ENCODE results near the gene GMNC.
"Not testable (repeated sequence)": the region's sequence is repeated elsewhere in the genome, so short reads cannot be mapped to it uniquely, and the experiment has no call there.

The GMNC gene, protein sequence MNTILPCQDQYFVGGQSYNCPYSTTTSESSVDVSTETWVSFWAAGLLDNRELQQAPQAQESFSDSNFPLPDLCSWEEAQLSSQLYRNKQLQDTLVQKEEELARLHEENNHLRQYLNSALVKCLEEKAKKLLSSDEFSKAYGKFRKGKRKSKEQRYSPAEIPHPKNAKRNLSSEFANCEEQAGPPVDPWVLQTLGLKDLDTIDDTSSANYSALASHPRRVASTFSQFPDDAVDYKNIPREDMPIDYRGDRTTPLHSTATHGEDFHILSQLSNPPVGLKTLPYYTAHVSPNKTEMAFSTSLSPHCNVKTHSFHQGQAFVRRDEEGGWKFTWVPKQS

DNA sequence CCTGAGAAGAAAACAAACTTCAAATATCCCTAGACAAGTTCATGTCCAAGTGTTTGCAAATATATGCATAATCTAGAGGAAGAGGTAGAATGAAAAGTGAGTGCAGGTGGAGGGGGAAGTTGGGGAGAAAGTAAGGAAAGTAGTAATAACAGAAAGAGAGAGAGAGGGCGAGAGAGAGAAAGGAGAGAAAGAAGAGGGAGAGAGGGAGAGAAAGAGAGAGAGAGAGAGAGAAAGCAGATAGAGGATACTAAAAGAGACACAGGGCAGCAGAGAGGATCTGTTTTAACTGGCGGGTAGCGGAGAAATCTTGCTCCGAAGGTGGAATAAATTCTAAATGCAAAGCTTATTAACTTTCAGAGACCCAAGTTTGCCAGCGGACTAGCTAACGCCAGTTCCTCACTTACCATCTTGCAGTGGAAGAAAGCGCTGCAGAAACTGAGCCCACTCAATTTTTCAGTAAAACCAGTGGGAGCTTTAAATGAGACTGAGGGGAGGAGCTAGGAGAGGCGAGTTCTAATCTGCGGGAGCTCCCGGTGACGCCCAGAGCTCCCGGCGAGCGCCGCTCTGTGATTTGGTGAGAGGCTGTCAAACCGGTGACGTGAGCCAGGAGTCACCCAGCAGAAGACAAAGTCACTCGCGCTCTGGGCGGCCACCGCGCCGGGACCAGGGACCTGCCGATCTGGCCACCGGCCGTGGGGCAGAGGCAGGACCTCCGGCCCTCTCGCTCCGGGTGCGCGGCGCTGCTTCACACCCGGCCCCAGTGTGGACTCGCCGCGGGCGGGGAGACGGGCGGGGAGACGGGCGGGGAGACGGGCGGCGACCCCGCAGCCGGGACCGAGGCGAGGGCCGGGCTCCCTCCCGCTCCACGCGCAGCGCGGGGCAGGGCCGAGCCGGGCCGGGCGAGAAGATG, at the start of gene GMNC:
Gene GMNC (minus strand): TSS at position 486 of the 910 bp plus-strand sequence. CDS start 79 bp downstream, at position 407.
- DNase-seq: peak; percentile 63

DNA sequence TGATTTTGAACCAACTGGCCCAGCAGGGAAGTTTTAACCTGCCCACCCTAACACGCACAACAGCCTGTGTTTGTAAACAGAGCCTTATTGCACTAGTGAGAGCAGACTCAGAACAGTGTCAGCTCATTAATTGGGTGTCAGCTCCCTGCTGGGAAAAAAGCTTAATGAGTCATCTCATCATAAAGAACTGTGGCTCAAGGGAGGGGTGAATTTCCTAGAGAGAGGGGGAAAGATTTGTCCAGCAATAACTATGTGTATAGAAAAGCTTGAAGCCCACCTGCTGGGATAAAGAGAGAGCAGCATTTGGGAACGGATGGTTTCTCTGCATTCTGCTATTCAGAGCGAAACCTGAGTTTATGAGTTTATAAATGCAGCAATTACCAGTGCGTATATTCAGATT, 48.9 kb upstream of the GMNC start:
- no peak for DNase-seq

- no peak for DNase-seq
Measured at GRCh38 chr3:190909908-190910307, 47.4 kb upstream of the GMNC start.

DNA sequence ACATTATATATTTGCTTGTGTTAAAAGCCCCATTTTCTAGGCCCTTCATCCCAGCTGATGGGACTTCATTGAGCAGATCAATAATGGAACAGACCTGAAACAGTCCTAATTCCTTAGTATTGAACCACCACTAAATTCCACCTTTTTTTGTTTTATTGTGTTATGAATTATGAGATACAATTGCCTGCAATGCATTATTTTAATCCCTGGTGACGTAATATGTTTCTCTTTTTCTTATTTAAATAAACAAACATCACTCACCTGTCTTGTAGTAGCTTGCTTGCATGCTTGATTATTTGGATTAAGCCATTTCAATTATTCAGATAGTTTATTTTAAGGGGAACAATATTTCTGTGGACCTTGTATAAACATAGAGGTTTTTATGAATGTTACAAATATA, 40.7 kb upstream of the GMNC start:
- no peak for DNase-seq

- DNase-seq: no peak
Measured at GRCh38 chr3:190902292-190902691, 39.8 kb upstream of the GMNC start.

- no peak for DNase-seq
Measured at GRCh38 chr3:190892395-190892902, 30.0 kb upstream of the GMNC start.

DNA sequence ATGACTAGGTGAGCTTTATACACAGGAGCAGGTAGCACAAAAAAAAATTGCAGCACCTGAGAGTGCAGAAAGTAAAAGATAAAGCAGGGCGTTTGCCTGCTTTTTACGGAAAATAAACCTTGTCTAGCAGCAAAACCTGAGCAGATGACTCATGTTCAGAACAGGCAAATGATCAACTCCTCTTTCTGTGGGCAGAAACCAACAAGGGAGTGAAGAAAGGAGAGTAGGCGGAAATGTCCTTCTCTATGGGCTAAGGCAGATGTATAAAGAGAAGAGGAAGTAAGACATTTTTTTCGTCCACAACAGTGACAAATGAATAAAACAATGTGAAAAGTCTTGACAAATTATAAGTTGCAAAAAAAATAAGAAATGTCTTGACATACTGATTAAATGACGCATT, 24.5 kb upstream of the GMNC start:
- DNase-seq: no peak

DNA sequence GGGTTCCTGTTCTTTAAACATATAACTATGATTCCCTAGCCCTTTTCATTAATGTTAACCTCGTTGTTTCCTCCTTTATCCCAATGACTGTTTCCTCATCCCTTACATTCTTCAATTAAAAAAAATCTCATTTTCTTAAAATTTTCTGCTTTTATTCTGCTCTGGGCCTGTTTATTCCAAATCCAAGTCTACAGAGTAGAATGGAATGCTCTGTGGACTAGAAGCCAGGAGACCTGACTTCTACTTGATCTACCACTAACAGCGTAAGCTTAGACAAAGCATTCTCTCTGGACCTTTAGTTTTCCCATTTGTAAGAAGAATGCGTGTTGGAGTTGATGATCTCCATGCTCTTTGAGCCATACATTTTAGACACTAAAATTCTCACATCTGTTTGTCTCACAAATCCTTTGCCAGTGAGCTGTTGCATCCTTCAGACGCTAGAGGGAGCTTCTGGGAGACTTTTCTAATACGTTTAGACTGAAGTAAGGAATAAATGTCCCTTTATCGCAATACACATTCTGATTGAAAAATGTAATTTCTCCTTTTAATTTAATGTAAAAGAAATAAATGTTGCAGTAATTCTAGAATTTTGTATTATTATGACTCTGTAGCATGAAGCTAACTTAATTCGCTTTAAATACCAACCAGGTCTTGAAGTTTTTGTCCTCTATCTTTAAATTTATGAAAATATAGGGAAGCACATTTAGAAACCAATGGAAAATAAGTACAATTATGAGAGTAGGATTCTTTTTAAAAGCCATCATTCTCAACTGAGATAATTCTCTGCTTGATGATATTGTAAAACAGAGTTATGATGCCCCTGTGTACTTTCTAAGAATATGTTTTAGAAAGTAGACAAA, 21.7 kb upstream of the GMNC start:
- no peak for DNase-seq

DNA sequence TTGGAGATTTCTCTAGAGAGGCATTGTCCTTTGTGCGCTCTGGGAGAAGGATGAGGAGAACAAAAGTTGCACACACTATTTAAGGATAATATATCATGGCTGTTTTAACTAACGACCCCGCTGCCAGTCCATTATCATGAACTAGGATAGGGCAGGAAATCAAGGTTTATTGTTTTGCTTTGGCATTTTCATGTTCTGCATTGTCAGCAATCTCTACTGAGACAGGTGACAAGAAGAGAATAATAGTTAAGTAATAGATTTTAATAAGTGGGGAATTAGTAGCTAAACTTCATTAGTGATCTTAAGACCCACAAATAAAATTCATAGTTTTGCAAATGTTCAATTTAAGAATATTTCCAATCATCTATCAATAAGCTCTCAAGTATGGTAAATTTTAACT, 20.6 kb upstream of the GMNC start:
- no peak for DNase-seq

DNA sequence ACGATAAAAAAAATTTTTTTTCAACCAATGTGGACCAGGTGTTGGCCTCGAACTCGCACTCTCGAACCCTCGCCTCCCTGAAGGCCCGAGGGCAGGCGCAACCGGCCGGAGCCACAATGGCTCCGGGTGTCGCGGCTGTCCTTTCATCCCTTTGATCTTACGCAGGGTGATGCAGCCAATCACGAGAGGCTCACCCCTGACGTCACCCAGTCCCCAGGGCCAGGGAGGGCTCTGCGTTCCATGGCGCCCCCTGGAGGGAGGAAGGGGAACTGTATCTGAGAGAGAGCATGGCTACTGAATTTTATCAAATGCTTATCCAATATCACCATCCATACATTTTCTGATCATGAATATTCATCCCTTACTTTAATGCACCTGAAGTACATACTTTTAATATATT, 15.4 kb upstream of the GMNC start:
- no peak for DNase-seq

- not testable (repeated sequence) for DNase-seq
Measured at GRCh38 chr3:190876433-190876832, 13.9 kb upstream of the GMNC start.

- DNase-seq: not testable (repeated sequence)
Measured at GRCh38 chr3:190875061-190875460, 12.6 kb upstream of the GMNC start.

GRCh38 chr3:190870127-190870526, 7.6 kb upstream of the GMNC start:
- DNase-seq: no peak

- no peak for DNase-seq
Measured at GRCh38 chr3:190867071-190867470, 4.6 kb upstream of the GMNC start.

DNA sequence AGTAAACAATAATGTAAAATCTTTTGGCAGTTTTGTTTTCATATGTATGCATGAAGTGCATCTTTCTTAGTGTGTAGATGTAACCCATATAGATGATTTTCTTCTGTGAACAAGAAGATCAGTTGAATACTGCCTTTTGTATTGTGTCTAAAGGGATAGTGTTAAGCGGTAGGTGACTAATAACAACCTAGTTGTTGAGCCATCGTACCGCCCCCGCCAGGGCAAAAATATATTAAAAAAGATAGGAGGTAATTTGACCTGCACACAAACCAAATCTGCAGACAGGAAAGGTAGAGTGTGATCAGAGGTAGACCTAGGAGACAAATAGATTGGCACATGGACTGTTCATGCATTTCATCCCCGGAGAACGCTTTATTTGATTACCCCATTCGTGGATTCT, 3.3 kb upstream of the GMNC start:
- no peak for DNase-seq

DNA sequence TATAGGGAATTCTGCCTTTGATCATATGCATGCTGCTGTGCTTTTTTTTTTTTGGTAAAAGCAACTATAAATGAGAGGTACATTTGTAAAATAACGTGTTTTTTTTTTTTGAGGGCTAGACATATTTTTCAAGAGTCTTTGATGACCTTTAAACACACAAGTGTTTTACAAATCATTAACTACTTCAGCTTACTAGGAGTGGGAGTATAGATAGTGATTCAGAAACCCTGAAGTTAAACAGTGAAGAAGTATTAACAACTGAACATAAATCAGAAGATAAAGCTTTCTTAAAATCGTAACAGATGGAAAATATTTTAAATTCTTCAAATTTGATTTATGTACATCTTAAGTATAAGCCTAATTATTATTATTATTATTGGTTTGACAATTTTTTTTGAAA, 2.9 kb upstream of the GMNC start:
- DNase-seq: no peak

GRCh38 chr3:190864002-190864401, 1.5 kb upstream of the GMNC start:
- no peak for DNase-seq

DNA sequence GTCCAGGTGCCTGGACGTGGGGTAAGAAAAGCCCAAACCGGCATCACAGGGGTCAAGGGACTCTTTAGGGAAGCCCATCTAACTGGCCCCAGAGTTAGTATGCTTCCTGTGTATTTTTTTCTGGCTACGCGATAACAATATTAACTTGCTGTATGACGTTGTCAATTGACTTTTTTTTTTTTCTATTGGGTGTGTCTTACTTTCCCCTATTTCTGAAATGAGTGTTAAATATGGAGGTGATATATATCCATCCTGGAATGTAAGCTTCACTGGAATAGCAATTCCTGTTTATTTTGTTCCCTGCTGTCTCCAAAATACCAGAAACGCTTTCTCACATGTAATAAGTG, 598 bp upstream of the GMNC start:
- no peak for DNase-seq

DNA sequence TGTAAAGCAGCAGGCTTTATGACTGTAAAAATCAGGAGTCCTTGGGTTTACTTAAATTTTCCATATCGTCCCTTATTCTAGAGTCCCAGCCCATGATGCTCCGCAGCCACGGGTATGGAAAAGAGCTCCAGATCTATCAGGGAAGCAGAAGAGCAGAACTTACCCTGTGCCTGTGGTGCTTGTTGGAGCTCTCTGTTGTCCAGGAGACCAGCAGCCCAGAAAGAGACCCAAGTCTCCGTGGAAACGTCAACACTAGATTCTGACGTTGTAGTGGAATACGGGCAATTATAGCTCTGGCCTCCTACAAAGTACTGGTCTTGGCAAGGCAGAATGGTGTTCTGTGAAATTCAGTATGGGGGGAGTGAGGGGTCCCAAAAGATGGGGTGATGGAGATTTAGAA, 2.0 kb downstream of the GMNC start:
- DNase-seq: no peak

GRCh38 chr3:190855151-190855550, 7.3 kb downstream of the GMNC start:
- no peak for DNase-seq

DNA sequence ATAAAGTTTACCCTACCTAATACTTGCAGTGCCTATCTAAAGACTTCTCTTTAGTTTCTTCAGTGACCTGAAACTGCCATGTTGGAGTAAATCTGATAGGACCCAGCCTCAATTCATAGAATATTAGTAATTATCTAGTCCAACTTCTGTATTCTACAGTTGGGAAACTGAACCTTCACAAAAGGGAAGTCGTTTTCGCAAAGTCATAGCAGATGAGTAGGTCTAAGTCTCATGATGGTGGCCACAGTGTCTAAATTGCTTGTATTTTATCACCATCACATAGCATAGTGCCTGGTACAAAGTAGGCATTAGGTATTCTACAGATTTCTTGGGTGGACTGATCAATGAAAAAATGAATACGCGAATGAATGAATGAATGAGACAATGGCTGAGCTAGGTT, 8.4 kb downstream of the GMNC start:
- no peak for DNase-seq

DNA sequence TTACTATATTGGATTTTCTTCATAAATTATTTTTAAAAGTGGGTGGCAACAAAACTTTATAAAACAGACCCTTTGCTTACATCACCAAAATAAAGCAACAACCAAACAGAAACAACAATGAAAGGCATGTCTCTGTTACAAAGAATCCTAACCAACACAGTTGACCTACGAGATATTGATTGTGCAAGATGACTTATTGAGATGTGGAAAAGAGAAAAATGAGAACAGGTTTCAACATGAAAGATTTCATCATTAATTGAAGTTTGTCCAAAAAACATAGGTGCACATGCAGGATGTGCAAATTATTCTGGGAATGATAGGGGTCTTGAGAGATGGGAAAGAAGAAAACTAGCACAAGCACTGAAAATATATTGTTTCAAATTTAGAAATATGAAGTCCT, 9.0 kb downstream of the GMNC start:
- DNase-seq: no peak

- no peak for DNase-seq
Measured at GRCh38 chr3:190849607-190850006, 12.9 kb downstream of the GMNC start.
